ENCODE measurements around the gene KRTAP4-7. TPM values are rescaled to one million over a fixed set of nuclear protein-coding genes. Genes with fewer than 3 reads are reported as not detected.

KRTAP4-7 gene
- total and polyA plus RNA-seq, 2 donors (not counting 3 experiments of a cell fraction or from before 2014, with no cell fraction given): not detected

GRCh38 chr17:41061964-41062363 lies 22.0 kb upstream of the KRTAP4-7 start:
- no peaks in the 10 kb centered on the region for H3K9me3 ChIP-seq (replicated peaks; ENCODE audit: control insufficient read depth, insufficient read depth, low read length)
- no peak for FAIRE-seq
- BruUV-seq (replicated peaks): no TSS peak
- H3K4me1 ChIP-seq (ENCODE audit: control insufficient read depth, extremely low read depth, insufficient read depth, low read length): no peaks in the 10 kb centered on the region
- POLR2A ChIA-PET: no interaction called here
- H3K9me1 ChIP-seq (replicated peaks; ENCODE audit: control insufficient read depth, extremely low read depth, insufficient read depth, low read length): no peaks in the 10 kb centered on the region
- CTCF ChIA-PET: interaction anchor here (1.5 kb wide), 1 partner anchor 153 kb away, joined by 3 read pairs; no protein-coding TSS in a partner anchor
- dilution Hi-C loops (cut with MboI; ENCODE audit: extremely low pct_ligation_motif_present, low sequenced_read_pairs): no loop called here
- H4K20me1 ChIP-seq (replicated peaks; ENCODE audit: control insufficient read depth, extremely low read depth, insufficient read depth, low read length): no peaks in the 10 kb centered on the region
- H3K4me2 ChIP-seq (ENCODE audit: insufficient read depth, low read length): no peak overlapping the region
- no peak overlapping the region for H3K27ac ChIP-seq (ENCODE audit: insufficient read depth, low read depth, low read length)
- TF ChIP-seq FOS (IDR thresholded peaks at IDR 0.05; ENCODE audit: borderline replicate concordance, insufficient read depth, low read length): no peak
- H3K36me3 ChIP-seq (ENCODE audit: control insufficient read depth in 2 of 2, extremely low read depth in 1 of 2, insufficient read depth in 2 of 2, low read length in 2 of 2): no peaks in the 10 kb centered on the region
- H3K27me3 ChIP-seq (ENCODE audit: control insufficient read depth in 2 of 2, insufficient read depth in 2 of 2, low read length in 2 of 2): peaks cover 6 to 12% of the 10 kb centered on the region in 2 experiments
- intact Hi-C loops (cut with micrococcal nuclease): no loop called here
- H2AFZ ChIP-seq (ENCODE audit: low read depth, low read length): no peak overlapping the region
- H3K4me3 ChIP-seq (replicated peaks in 1 of 3; ENCODE audit: insufficient read depth in 1 of 3, low read depth in 1 of 3, low read length in 3 of 3): no peak overlapping the region
- DNase-seq (ENCODE audit: low read depth, low spot score): no peak
- no peaks in the 10 kb centered on the region for H3K79me2 ChIP-seq (ENCODE audit: control insufficient read depth, insufficient read depth, low read length)
- H3K9ac ChIP-seq (replicated peaks; ENCODE audit: extremely low read depth, insufficient read depth, low read length): no peak overlapping the region

GRCh38 chr17:41063449-41063848 lies 20.5 kb upstream of the KRTAP4-7 start:
- ChIA-PET POLR2A (no interaction called here), CTCF (no interaction called here)
- Histone ChIP-seq H3K27me3 (ENCODE audit: control insufficient read depth in 2 of 2, insufficient read depth in 2 of 2, low read length in 2 of 2) (peaks cover 6 to 12% of the 10 kb centered on the region in 2 experiments), H3K79me2 (ENCODE audit: control insufficient read depth, insufficient read depth, low read length) (no peaks in the 10 kb centered on the region), H3K9ac (replicated peaks; ENCODE audit: extremely low read depth, insufficient read depth, low read length) (no peak overlapping the region), H2AFZ (ENCODE audit: low read depth, low read length) (no peak overlapping the region), H3K4me1 (ENCODE audit: control insufficient read depth, extremely low read depth, insufficient read depth, low read length) (no peaks in the 10 kb centered on the region), H3K4me3 (replicated peaks in 1 of 3; ENCODE audit: insufficient read depth in 1 of 3, low read depth in 1 of 3, low read length in 3 of 3) (no peak overlapping the region), H3K9me3 (replicated peaks; ENCODE audit: control insufficient read depth, insufficient read depth, low read length) (no peaks in the 10 kb centered on the region), H3K4me2 (ENCODE audit: insufficient read depth, low read length) (no peak overlapping the region), H3K9me1 (replicated peaks; ENCODE audit: control insufficient read depth, extremely low read depth, insufficient read depth, low read length) (no peaks in the 10 kb centered on the region), H3K36me3 (ENCODE audit: control insufficient read depth in 2 of 2, extremely low read depth in 1 of 2, insufficient read depth in 2 of 2, low read length in 2 of 2) (no peaks in the 10 kb centered on the region), H3K27ac (ENCODE audit: insufficient read depth, low read depth, low read length) (no peak overlapping the region), H4K20me1 (replicated peaks; ENCODE audit: control insufficient read depth, extremely low read depth, insufficient read depth, low read length) (no peaks in the 10 kb centered on the region)
- dilution Hi-C loops (cut with MboI; ENCODE audit: extremely low pct_ligation_motif_present, low sequenced_read_pairs) (no loop called here), intact Hi-C loops (cut with micrococcal nuclease) (no loop called here)
- FAIRE-seq: no peak
- TF ChIP-seq EZH2 (IDR thresholded peaks at IDR 0.05; ENCODE audit: borderline replicate concordance, low read depth, low read length, severe bottlenecking) (no peak), POLR2A (IDR thresholded peaks at IDR 0.05; ENCODE audit: low read depth, low read length) (no peak), MAX (IDR thresholded peaks at IDR 0.05; ENCODE audit: insufficient read depth, insufficient read length) (no peak), JUN (IDR thresholded peaks at IDR 0.05; ENCODE audit: borderline replicate concordance, insufficient read depth, insufficient read length, low read depth) (no peak), MYC (IDR thresholded peaks at IDR 0.05; ENCODE audit: low read depth, low read length) (no peak), GATA2 (IDR thresholded peaks at IDR 0.05; ENCODE audit: insufficient read depth, insufficient read length, low read depth, low read length) (no peak), FOS (IDR thresholded peaks at IDR 0.05; ENCODE audit: borderline replicate concordance, insufficient read depth, low read length) (no peak), CTCF (IDR thresholded peaks at IDR 0.05; ENCODE audit: extremely low read depth in 1 of 2, insufficient read depth in 1 of 2, low read depth in 1 of 2, low read length in 2 of 2) (no peak), POLR2AphosphoS5 (IDR thresholded peaks at IDR 0.05; ENCODE audit: insufficient read depth, low read depth, low read length) (no peak)
- DNase-seq (ENCODE audit: low read depth, low spot score): no peak
- BruUV-seq (replicated peaks): no TSS peak
